DND-41 (cell line): ENCODE results near the gene CHRNE.

Experiments used
- ATAC-seq: fragments of 200-7000 bp; cut with Tn5 transposase; 3 replicates; pipeline ENCODE4 v1.9.1; 2021; ENCODE audit warnings: low read depth; ENCODE audit not compliant: insufficient read depth
- DNase-seq: peaks from one replicate; pipeline ENCODE4 v3.0.0-alpha.2; 2020
- H2AFZ ChIP-seq: 2 replicates; pipeline ENCODE4 v1.6.0; 2012; ENCODE audit warnings: low read depth, low read length
- H3K27ac ChIP-seq: 2 replicates; pipeline ENCODE4 v1.5.1; 2012; ENCODE audit warnings: low read length, inconsistent platforms
- H3K27me3 ChIP-seq: fragments of 200-600 bp; sonication (generic); 2 replicates; pipeline ENCODE4 v1.6.0; 2012; ENCODE audit warnings: low read length, mild to moderate bottlenecking, inconsistent platforms; ENCODE audit not compliant: insufficient read depth, poor library complexity
- H3K36me3 ChIP-seq: 2 replicates; pipeline ENCODE4 v1.5.1; 2012; ENCODE audit warnings: low read length, inconsistent platforms; ENCODE audit not compliant: insufficient read depth
- H3K4me1 ChIP-seq: 2 replicates; pipeline ENCODE4 v1.5.1; 2012; ENCODE audit warnings: mild to moderate bottlenecking, low read length; ENCODE audit not compliant: insufficient read depth
- H3K4me2 ChIP-seq: 2 replicates; pipeline ENCODE4 v1.6.0; 2012; ENCODE audit warnings: mild to moderate bottlenecking, moderate library complexity, low read length, inconsistent platforms; ENCODE audit not compliant: insufficient read depth
- H3K4me3 ChIP-seq, 2 experiments: fragments of 200-600 bp in 1 of 2; shearing (Covaris generic) in 1 of 2; 2 replicates each; pipeline ENCODE4 v1.5.1; 2012 to 2016; ENCODE audit warnings: inconsistent platforms in 2 of 2, low read length in 2 of 2, mild to moderate bottlenecking in 2 of 2, low read depth in 1 of 2, moderate library complexity in 1 of 2
- H3K79me2 ChIP-seq: 2 replicates; pipeline ENCODE4 v1.6.0; 2012; ENCODE audit warnings: low read length, inconsistent platforms; ENCODE audit not compliant: insufficient read depth
- H3K9ac ChIP-seq: 2 replicates; pipeline ENCODE4 v1.6.0; 2012; ENCODE audit warnings: low read depth, mild to moderate bottlenecking, inconsistent platforms, low read length, moderate library complexity
- H3K9me3 ChIP-seq: 2 replicates; pipeline ENCODE4 v1.5.1; 2012; ENCODE audit warnings: low read length, moderate library complexity, mild to moderate bottlenecking, inconsistent platforms; ENCODE audit not compliant: insufficient read depth, severe bottlenecking
- H4K20me1 ChIP-seq: 2 replicates; pipeline ENCODE4 v1.6.0; 2012; ENCODE audit warnings: low read length; ENCODE audit not compliant: insufficient read depth
- CTCF ChIP-seq: IDR thresholded peaks from 2 replicates; pipeline ENCODE4 v1.5.1; 2012; ENCODE audit warnings: borderline replicate concordance, low read length, moderate library complexity, mild to moderate bottlenecking; ENCODE audit not compliant: poor library complexity, severe bottlenecking; ENCODE audit errors: extremely low read depth
- EZH2 ChIP-seq: IDR thresholded peaks from 3 replicates; pipeline ENCODE4 v1.6.1; 2012; ENCODE audit warnings: borderline replicate concordance, low read depth, mild to moderate bottlenecking, moderate library complexity, low read length, inconsistent platforms; ENCODE audit not compliant: severe bottlenecking

The CHRNE gene

DNA sequence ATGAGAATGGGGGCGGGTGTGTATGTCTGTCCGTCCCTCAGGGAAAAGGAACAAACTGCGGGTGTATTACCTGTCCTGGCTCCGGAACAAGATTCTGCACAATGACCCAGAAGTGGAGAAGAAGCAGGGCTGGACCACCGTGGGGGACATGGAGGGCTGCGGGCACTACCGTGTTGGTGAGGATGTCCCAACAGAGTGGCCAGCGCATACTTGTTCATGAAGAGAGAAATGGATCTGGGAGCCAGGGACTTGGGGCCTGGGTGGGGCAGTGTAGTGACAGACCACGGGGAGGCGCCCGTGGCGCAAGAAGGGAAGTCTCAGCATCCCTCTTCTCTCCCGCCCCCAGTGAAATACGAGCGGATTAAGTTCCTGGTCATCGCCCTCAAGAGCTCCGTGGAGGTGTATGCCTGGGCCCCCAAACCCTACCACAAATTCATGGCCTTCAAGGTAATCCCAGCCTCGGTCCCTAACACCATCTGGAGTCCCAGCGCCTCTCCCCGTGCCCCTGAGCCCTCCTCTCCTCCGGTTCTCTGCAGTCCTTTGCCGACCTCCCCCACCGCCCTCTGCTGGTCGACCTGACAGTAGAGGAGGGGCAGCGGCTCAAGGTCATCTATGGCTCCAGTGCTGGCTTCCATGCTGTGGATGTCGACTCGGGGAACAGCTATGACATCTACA is 7.1 kb downstream of the CHRNE start:
- H3K4me2 ChIP-seq = no peak overlapping the region
- H2AFZ ChIP-seq = no peak overlapping the region
- ATAC-seq (no peak), DNase-seq (no peak)
- H3K9ac ChIP-seq = no peak overlapping the region
- no peak overlapping the region for H3K4me3 ChIP-seq
- peaks cover 8% of the 10 kb centered on the region; the same call in 1 of the 2 replicates for H4K20me1 ChIP-seq
- H3K36me3 ChIP-seq = peaks cover 63% of the 10 kb centered on the region
- no peaks in the 10 kb centered on the region for H3K79me2 ChIP-seq
- no peak overlapping the region for H3K27ac ChIP-seq
- TF ChIP-seq EZH2 (no peak), CTCF (peak; percentile 12)
- H3K4me1 ChIP-seq = no peaks in the 10 kb centered on the region
- no peaks in the 10 kb centered on the region for H3K27me3 ChIP-seq
- no peaks in the 10 kb centered on the region for H3K9me3 ChIP-seq

DNA sequence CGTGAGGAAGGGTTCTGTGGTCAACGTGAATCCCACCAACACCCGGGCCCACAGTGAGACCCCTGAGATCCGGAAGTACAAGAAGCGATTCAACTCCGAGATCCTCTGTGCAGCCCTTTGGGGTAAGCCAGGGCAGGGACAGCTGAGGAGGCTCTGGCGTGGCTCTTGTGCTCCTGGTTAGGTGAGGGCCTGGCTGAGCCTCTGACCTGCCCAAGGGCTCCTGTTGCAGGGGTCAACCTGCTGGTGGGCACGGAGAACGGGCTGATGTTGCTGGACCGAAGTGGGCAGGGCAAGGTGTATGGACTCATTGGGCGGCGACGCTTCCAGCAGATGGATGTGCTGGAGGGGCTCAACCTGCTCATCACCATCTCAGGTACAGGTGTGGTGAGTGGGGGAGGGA is 7.8 kb downstream of the CHRNE start:
- Histone ChIP-seq H3K4me3 (no peak overlapping the region), H3K27me3 (no peaks in the 10 kb centered on the region), H3K36me3 (peaks cover 70% of the 10 kb centered on the region), H3K9me3 (no peaks in the 10 kb centered on the region), H3K27ac (no peak overlapping the region), H4K20me1 (peaks cover 11% of the 10 kb centered on the region; the same call in 1 of the 2 replicates), H3K9ac (no peak overlapping the region), H3K4me1 (no peaks in the 10 kb centered on the region), H3K4me2 (no peak overlapping the region), H3K79me2 (no peaks in the 10 kb centered on the region), H2AFZ (no peak overlapping the region)
- TF ChIP-seq CTCF = no peak
- ATAC-seq = no peak
- DNase-seq = no peak

- no peak overlapping the region for H2AFZ ChIP-seq
- no peaks in the 10 kb centered on the region for H3K9me3 ChIP-seq
- H3K79me2 ChIP-seq = no peaks in the 10 kb centered on the region
- DNase-seq (no peak), ATAC-seq (no peak)
- no peak overlapping the region for H3K27ac ChIP-seq
- H3K4me3 ChIP-seq = no peak overlapping the region
- TF ChIP-seq EZH2 (no peak), CTCF (no peak)
- H3K36me3 ChIP-seq = peaks cover 78% of the 10 kb centered on the region
- H3K4me1 ChIP-seq = no peaks in the 10 kb centered on the region
- H4K20me1 ChIP-seq = peaks cover 11% of the 10 kb centered on the region; the same call in 1 of the 2 replicates
- no peak overlapping the region for H3K9ac ChIP-seq
- H3K4me2 ChIP-seq = no peak overlapping the region
- H3K27me3 ChIP-seq = no peaks in the 10 kb centered on the region
These were observed 9.0 kb downstream of the CHRNE start for GRCh38 chr17:4893721-4894560.
